SIG-M5 treated with dmso at 0.1 percent for 504 hours (cell line): ENCODE measurements around the gene CLEC2D.
"Not testable (repeated sequence)": the region's sequence is repeated elsewhere in the genome, so short reads cannot be mapped to it uniquely, and the experiment has no call there.

Experiments
- DNase-seq: peaks from one replicate; lab custom pipeline; 2025; ENCODE audit not compliant: unreplicated experiment; lab: John Stamatoyannopoulos, UW

The CLEC2D gene

GRCh38 chr12:9725213-9725870, 55.8 kb downstream of the CLEC2D start:
- DNase-seq: peak; percentile 16

GRCh38 chr12:9727813-9728212, 58.3 kb downstream of the CLEC2D start:
- DNase-seq: no peak

GRCh38 chr12:9729082-9729481, 59.6 kb downstream of the CLEC2D start:
- DNase-seq: no peak

- DNase-seq: peak; percentile 70
Observed at GRCh38 chr12:9730011-9730410, 60.5 kb downstream of the CLEC2D start.

GRCh38 chr12:9730591-9730990, 61.1 kb downstream of the CLEC2D start:
- peak; percentile 52 for DNase-seq

- DNase-seq: peak; percentile 35
Observed at GRCh38 chr12:9731393-9731792, 61.9 kb downstream of the CLEC2D start.

GRCh38 chr12:9731797-9732196, 62.3 kb downstream of the CLEC2D start:
- DNase-seq: peak; percentile 85

GRCh38 chr12:9732921-9733461, 63.5 kb downstream of the CLEC2D start, which contains the start of gene CLECL1:
TSS of gene CLECL1 (minus strand) at chr12:9733097.
- peak; percentile 82 for DNase-seq

- peak; percentile 73 for DNase-seq
Observed at GRCh38 chr12:9735601-9736000, 66.1 kb downstream of the CLEC2D start.

GRCh38 chr12:9736936-9737705, 67.6 kb downstream of the CLEC2D start:
- DNase-seq: peak; percentile 91

- not testable (repeated sequence) for DNase-seq
Observed at GRCh38 chr12:9738905-9739304, 69.4 kb downstream of the CLEC2D start.

GRCh38 chr12:9739404-9740105, 70.0 kb downstream of the CLEC2D start:
- not testable (repeated sequence) for DNase-seq

GRCh38 chr12:9740106-9740750, 70.7 kb downstream of the CLEC2D start:
- no peak for DNase-seq

GRCh38 chr12:9741726-9742125, 72.2 kb downstream of the CLEC2D start:
- DNase-seq: no peak

GRCh38 chr12:9742661-9743060, 73.1 kb downstream of the CLEC2D start:
- DNase-seq: no peak

GRCh38 chr12:9745199-9745598, 75.7 kb downstream of the CLEC2D start:
- no peak for DNase-seq
